Peyer's patch (tissue), 4 donors: ENCODE results near the gene SNX32. TPM values are rescaled to one million over a fixed set of nuclear protein-coding genes. Genes with fewer than 3 reads are reported as not detected.

ENCODE experiments used
- DNase-seq, 3 donors: peaks; one replicate each; pipeline ENCODE4 v3.0.0-alpha.2; 2017 to 2019
- H3K27ac ChIP-seq, 4 donors: fragments of 200-600 bp; sonication (generic); one replicate each; pipeline ENCODE4 v1.5.1; 2016 to 2019
- H3K27me3 ChIP-seq, 2 donors: fragments of 200-600 bp; sonication (generic); one replicate each; pipeline ENCODE4 v1.5.1; 2019
- H3K36me3 ChIP-seq, 3 donors: fragments of 200-600 bp; sonication (generic); one replicate each; pipeline ENCODE4 v1.5.1; 2016 to 2019
- H3K4me1 ChIP-seq, 4 donors: fragments of 200-600 bp; sonication (generic); one replicate each; pipeline ENCODE4 v1.5.1; 2016 to 2019
- H3K4me3 ChIP-seq, 4 donors: fragments of 200-600 bp; sonication (generic); 1 replicate in 3 of 4; 2 replicates in 1 of 4; pipeline ENCODE4 v1.5.1; 2016 to 2019; ENCODE audit warnings: mild to moderate bottlenecking in 1 of 4
- H3K9me3 ChIP-seq, 4 donors: fragments of 200-600 bp; sonication (generic); one replicate each; pipeline ENCODE4 v1.5.1; 2016 to 2019; ENCODE audit warnings: mild to moderate bottlenecking in 1 of 4
- POLR2A ChIP-seq, 2 donors: fragments of 450-650 bp; IDR thresholded peaks; one replicate each; pipeline ENCODE4 v1.5.1; 2017; ENCODE audit warnings: antibody characterized with exemption in 2 of 2, mild to moderate bottlenecking in 2 of 2, moderate library complexity in 2 of 2
- total RNA-seq, 4 donors: library from RNA; depleted of rRNA; stranded (reverse); fragments of >200 nt; gene quantifications; one replicate each; pipeline ENCODE4 v1.1.0, GENCODE V29; 2016
- TF ChIP-seq, protein P1 (sequence below), 6 experiments: fragments of 450-650 bp in 4 of 6; fragments of 200-600 bp in 2 of 6; sonication (generic) in 1 of 6; IDR thresholded peaks; one replicate each; pipeline ENCODE4 v1.5.1; 2017 to 2019; ENCODE audit warnings: antibody characterized with exemption in 6 of 6, mild to moderate bottlenecking in 3 of 6, moderate library complexity in 1 of 6

Gene SNX32
- total RNA-seq, 4 donors from 2014 or later = 1.7 to 6.7 (median 6.4) TPM; not detected in 1

DNA sequence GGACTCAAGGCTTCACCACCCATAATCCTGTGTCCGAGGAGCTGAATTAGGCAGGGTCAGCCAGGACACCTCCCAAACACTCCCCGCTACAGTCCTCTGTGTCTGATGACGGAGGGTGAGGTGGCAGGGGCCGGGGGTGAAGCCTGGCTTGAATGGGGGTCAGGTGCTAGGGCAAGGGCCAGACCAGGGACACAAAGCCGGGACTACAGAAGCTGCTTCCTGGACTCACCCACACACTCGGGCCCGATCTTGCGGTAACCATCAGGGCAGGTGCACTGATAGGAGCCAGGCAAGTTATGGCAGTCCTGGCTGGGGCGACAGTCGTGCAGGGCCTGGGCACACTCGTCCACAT, 36.5 kb downstream of the SNX32 start:
- H3K4me3 ChIP-seq = no peak overlapping the region
- H3K27ac ChIP-seq = no peak overlapping the region
- no peak for TF ChIP-seq POLR2A (IDR thresholded peaks at IDR 0.05)
- TF ChIP-seq, protein P1, sequence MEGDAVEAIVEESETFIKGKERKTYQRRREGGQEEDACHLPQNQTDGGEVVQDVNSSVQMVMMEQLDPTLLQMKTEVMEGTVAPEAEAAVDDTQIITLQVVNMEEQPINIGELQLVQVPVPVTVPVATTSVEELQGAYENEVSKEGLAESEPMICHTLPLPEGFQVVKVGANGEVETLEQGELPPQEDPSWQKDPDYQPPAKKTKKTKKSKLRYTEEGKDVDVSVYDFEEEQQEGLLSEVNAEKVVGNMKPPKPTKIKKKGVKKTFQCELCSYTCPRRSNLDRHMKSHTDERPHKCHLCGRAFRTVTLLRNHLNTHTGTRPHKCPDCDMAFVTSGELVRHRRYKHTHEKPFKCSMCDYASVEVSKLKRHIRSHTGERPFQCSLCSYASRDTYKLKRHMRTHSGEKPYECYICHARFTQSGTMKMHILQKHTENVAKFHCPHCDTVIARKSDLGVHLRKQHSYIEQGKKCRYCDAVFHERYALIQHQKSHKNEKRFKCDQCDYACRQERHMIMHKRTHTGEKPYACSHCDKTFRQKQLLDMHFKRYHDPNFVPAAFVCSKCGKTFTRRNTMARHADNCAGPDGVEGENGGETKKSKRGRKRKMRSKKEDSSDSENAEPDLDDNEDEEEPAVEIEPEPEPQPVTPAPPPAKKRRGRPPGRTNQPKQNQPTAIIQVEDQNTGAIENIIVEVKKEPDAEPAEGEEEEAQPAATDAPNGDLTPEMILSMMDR (IDR thresholded peaks at IDR 0.05) = no peak
- no peaks in the 10 kb centered on the region for H3K9me3 ChIP-seq
- peaks cover 0 to 20% (median 0%) of the 10 kb centered on the region in 3 donors for H3K36me3 ChIP-seq
- H3K27me3 ChIP-seq = no peaks in the 10 kb centered on the region
- H3K4me1 ChIP-seq = peaks cover 0 to 22% (median 9%) of the 10 kb centered on the region in 4 donors
- peak in 1 of 3 donors; percentile 47 for DNase-seq

- peaks cover 0 to 13% (median 0%) of the 10 kb centered on the region in 3 donors for H3K36me3 ChIP-seq
- H3K4me3 ChIP-seq = peak overlapping the region in 1 of 4 donors; percentile 56
- H3K27ac ChIP-seq = peak overlapping the region in 3 of 4 donors; percentile 76 to 85 (median 81)
- TF ChIP-seq, protein P1 (IDR thresholded peaks at IDR 0.05) = no peak
- TF ChIP-seq POLR2A (IDR thresholded peaks at IDR 0.05) = no peak
- no peaks in the 10 kb centered on the region for H3K9me3 ChIP-seq
- H3K27me3 ChIP-seq = no peaks in the 10 kb centered on the region
- H3K4me1 ChIP-seq = peaks cover 0 to 22% (median 9%) of the 10 kb centered on the region in 4 donors
- peak in 1 of 3 donors; percentile 48 for DNase-seq
These were observed 37.2 kb downstream of the SNX32 start for GRCh38 chr11:65870706-65871681.

DNA sequence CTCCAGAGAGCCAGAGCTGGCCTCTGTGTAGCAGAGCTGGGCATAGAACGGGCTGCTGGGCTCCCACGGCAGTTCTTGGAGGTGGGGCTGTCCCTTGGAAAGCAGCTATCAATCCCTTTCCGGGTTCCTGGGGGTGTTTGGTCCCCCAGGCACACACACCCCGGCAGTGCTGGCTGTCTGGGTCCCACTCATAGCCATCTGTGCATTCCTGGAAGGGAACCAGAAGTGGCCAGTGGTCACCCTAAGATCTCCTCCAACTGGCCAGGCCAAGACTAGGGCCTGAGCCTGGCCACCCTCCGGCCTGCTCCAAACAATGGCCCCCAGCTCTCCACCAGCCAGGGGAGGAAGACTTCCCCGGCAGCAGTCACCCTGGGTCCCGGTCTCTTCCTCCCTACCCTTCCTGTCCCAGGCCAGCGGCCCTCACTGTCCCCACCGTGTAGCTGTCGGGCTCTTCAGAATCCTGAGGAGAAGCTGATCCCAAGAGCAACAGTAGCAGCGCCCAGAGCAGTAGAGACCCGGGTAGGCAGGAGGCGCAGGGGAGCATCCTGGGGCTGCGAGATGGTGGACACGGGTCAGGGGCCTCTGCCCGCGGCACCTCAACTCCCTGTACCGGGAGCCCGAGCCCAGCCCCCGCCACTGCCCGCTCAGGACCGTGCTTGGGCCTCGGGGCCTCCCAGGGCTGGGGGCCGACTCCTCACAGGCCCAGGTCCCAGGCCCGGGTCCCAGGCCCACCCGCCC, 38.2 kb downstream of the SNX32 start:
- H3K4me3 ChIP-seq = peak overlapping the region; percentile 33 to 58 (median 54)
- H3K9me3 ChIP-seq = no peaks in the 10 kb centered on the region
- H3K4me1 ChIP-seq = peaks cover 0 to 22% (median 9%) of the 10 kb centered on the region in 4 donors
- H3K27me3 ChIP-seq = no peaks in the 10 kb centered on the region
- H3K36me3 ChIP-seq = peaks cover 0 to 4% (median 0%) of the 10 kb centered on the region in 3 donors
- DNase-seq = peak in 1 of 3 donors; percentile 48
- TF ChIP-seq, protein P1 (IDR thresholded peaks at IDR 0.05) = no peak
- TF ChIP-seq POLR2A (IDR thresholded peaks at IDR 0.05) = no peak
- peak overlapping the region; percentile 62 to 85 (median 78) for H3K27ac ChIP-seq

DNA sequence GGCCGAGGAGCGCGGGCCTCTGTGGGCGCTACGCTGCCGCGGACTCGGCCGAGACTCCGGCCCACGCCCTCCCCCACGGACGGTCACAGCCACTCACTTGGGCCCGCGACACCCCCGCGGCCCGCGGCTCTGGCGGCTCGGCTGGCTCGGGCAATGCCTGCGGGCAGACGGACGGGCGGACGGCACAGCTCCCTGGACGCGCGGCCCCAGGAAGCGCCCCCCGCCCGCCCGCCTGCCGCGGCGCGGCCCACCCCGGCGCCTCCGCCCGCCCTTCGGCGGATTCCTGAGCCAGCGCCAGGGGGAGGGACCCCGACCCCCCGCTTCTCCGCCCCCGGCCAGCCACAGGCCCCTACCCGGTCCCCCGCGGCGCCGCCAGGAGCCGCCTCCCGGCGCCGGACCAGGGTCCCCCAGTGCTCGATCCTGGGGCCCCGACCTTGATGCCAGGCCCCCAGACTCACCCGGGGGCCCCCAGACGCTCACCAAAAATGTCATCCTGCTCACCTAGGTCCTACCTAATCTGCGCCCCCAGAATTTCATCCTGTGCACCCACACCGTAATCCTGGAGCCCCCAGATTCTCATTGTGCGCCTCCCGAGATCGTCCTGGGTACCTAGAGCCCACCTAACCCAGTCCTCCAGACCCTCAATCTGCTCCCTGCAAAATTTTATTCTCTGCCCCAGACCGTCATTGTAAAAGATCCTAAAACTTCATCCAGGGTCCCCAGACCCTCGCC, 39.0 kb downstream of the SNX32 start, which contains the start of gene EFEMP2:
Gene EFEMP2 (minus strand): TSS at position 215 of the 732 bp plus-strand sequence. CDS start 446 bp downstream, outside the sequence.
- Histone ChIP-seq H3K4me3 (peak within 1 kb of the TSS; percentile 33 to 58 (median 54)), H3K4me1 (peaks cover 0 to 22% (median 9%) of the 10 kb centered on the region in 4 donors), H3K36me3 (no peaks in the 10 kb centered on the region), H3K27me3 (no peaks in the 10 kb centered on the region), H3K9me3 (no peaks in the 10 kb centered on the region), H3K27ac (peak within 1 kb of the TSS; percentile 62 to 85 (median 78))
- DNase-seq = no peak
- TF ChIP-seq, protein P1 (IDR thresholded peaks at IDR 0.05) = no peak
- TF ChIP-seq POLR2A (IDR thresholded peaks at IDR 0.05) = no peak
